ENCODE results near the gene NETO2.

DNA sequence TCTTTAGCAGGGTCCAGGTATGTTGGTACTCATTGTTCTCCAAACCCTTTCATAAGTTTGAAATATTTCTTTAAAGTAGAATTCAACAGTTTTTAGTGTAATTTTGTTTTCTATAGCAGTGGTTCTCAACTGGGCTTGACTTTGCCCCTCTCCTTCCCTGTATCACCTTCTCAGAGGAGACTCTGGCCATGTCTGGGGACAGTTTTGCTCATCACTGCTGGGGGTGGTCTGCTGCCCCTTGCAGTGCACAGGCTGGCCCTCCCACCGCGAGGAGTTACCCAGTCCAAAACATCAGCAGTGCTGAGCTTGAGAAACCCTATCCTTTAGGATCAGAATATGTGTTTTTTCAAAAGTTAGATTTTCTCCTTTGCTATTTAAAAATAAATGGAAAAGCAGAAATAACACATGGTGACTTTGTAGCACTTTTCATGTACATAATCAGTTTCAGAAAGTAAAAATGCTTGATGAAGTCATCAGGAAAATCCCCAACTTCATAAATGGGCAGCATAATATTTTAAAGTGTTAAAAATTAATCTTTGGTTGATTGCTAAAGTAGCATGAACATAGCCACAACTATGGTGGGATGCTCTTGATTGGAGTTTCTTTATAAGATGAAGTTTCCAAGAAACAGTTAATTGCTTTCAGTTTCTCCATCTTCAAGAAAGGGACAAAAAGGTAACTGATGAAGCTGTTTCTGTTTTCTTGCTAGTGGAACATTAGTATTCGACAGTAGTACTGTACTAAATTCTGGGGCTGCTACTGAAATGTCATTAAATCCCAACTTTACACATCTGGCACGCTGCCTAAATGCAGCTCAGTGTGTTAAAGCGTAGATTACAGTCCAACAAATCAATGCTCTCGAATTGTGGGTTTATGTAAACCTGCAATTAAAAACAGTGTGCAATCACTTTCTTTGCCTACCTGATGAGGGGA lies 70.3 kb downstream of the NETO2 start:
- TF ChIP-seq, protein P1, sequence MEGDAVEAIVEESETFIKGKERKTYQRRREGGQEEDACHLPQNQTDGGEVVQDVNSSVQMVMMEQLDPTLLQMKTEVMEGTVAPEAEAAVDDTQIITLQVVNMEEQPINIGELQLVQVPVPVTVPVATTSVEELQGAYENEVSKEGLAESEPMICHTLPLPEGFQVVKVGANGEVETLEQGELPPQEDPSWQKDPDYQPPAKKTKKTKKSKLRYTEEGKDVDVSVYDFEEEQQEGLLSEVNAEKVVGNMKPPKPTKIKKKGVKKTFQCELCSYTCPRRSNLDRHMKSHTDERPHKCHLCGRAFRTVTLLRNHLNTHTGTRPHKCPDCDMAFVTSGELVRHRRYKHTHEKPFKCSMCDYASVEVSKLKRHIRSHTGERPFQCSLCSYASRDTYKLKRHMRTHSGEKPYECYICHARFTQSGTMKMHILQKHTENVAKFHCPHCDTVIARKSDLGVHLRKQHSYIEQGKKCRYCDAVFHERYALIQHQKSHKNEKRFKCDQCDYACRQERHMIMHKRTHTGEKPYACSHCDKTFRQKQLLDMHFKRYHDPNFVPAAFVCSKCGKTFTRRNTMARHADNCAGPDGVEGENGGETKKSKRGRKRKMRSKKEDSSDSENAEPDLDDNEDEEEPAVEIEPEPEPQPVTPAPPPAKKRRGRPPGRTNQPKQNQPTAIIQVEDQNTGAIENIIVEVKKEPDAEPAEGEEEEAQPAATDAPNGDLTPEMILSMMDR (IDR thresholded peaks at IDR 0.05), result no peak
- no peak for TF ChIP-seq POLR2AphosphoS5 (IDR thresholded peaks at IDR 0.05)

All from esophagus muscularis mucosa (tissue), 3 donors.